HG02610 (cell line): ENCODE data around the gene SH2D4B.
"Not testable (repeated sequence)": the region's sequence is repeated elsewhere in the genome, so short reads cannot be mapped to it uniquely, and the experiment has no call there.

Source experiments
- ATAC-seq: cut with Tn5 transposase; IDR thresholded peaks from one replicate; pipeline ENCODE4 v1.9.1; 2021; ENCODE audit warnings: mild to moderate bottlenecking, moderate library complexity; ENCODE audit not compliant: unreplicated experiment

The SH2D4B gene

DNA sequence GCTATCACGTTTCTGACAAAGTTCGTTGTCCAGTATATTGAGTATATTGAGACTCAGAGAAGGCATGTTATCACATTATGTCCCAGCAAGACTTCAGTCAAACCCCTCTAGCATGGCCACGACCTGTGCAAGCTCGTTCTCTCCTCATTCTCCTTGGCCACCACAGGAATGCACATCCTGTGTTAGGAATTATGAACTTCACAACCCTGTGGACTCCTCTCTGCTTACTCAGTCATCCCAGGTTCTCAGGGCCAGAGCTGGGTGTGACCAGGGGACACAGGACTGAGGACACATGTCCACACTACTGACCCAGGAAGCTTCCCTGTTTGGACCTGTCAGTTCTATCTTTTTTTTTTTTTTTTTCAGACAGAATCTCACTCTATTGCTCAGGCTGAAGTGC is 4.4 kb downstream of the SH2D4B start:
- no peak for ATAC-seq

DNA sequence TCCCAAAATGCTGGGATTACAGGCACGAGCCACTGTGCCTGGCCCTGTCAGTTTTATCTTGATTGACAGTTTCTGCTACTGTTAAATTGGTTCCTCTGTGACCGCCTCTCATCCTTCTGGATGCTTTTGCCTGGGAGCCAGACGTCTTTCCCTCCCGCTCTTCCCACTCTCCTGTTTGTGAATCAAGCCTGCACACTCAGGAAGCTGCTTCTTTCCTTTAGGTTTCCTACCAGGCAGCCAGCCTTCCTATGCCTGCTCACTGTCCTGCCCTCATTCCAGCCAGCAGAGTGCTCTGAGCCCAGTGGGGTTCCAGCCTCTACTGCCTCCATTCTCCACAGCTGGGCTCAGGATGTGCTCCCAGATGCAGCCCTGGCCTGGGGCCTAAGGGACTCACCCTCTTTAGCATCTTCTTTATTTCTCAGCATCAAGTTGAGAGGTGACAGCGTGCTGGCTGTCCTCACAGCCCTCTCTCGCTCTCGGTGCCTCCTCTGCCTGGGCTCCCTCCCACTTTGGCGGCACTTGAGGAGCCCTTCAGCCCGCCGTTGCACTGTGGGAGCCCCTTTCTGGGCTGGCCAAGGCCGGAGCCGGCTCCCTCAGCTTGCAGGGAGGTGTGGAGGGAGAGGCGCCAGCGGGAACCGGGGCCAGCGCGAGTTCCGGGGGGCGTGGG is 5.1 kb downstream of the SH2D4B start:
- ATAC-seq = no peak

DNA sequence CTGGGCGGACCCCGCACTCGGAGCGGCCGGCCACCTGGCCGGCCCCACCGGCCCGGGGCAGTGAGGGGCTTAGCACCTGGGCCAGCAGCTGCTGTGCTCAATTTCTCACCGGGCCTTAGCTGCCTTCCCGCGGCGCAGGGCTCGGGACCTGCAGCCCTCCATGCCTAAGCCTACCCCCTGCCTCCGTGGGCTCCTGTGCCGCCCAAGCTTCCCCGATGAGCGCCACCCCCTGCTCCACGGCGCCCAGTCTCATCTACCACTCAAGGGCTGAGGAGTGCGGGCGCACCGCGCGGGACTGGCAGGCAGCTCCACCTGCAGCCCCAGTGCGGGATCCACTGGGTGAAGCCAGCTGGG is 5.6 kb downstream of the SH2D4B start:
- ATAC-seq = not testable (repeated sequence)

DNA sequence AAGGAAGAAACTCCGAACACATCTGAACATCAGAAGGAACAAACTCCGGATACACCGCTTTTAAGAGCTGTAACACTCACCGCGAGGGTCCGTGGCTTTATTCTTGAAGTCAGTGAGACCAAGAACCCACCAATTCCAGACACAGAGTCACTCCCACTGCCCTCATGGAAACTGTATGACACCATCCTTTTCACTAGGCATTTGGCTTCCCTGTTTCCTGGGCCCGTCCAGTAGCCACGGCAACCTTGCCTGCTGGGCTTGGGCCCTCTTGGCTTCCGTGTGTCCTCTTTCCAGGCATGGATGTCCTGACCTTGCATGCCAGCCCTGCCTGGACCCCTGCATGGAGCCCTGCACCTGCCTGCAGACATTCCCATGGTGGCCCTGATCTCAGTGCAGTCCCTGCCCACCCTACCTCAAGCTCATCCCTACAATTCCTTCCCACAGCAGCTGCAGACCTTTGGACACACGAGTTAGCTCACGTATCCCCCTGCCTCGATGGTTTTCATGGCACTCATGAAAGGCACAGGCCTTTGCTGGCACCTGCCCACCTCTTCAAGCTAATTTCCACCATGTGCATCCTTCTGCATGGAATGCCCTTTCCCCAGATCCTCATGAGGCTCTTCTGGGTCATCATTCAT is 6.7 kb downstream of the SH2D4B start:
- no peak for ATAC-seq

DNA sequence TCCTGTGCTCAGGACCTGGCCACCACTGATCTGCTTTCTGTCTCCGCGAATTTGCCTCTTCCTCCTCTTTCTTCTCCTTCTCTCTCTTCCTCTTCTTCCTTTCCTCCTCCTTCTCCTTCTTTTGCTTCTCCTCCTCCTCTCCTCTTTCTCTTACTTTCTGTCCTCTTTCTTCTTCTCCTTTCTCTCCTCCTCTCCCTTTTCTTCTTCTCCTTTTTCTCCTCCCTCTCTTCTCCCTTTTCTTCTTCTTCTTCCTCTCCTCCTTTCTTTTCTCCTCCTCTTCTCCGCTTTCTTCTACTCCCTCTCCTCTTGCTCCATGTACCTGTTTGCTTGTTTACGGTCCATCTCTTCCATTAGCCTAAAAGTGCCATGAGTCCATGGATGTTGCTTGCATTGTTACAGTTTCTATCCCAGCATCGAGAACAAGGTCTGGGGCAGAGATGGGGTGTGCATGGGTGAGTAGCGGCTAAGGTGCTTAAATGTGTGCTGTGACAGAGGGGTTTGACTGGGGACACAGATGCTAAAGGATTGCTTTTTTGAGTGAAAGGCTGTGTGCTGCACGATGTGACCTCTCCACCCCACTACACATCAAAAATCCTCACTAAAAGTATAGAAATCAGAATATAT is 7.7 kb downstream of the SH2D4B start:
- ATAC-seq = no peak

DNA sequence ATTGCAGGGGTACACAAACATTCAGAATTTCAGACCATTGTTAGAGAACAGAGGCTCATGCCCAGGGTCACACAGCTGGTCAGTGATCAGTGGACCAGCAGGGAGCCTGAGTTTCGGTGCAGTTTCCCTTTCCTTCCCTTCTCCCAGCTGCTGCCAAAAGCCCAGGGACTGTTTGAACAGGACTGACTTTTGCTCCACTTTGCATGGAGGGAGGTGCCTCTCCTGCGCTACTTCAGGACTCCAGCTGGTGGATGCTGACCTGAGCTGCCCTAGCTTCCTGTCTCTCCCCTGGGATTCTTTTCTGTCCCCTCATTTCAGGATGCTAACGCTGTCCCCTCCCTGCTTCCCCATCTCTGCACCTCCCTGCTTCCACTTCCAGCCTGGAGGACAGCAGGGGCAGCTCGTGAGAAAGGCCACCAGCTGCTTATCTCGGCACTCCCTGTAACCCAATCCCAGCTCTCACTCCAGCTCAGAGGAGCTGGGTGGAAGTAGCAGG is 14.5 kb downstream of the SH2D4B start:
- no peak for ATAC-seq

DNA sequence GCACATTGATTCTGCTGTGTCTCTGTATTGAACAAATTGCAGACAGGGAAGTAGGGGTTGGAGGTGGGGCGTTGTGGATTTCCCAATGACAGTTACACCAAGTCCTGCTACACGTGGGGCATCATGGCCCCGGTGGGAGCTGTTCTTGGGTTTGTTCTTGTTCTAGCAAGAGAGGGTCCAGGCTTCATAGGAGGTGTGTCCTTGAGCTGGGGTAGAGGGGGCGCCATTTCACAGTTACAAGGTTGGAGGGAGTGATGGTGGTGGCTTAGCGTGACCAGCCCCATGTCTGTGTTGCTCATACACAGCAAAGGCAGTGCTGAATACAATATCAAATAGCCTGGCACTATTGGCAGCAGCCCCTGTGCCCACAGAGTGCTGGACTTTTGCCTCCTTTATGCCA is 15.7 kb downstream of the SH2D4B start:
- no peak for ATAC-seq

DNA sequence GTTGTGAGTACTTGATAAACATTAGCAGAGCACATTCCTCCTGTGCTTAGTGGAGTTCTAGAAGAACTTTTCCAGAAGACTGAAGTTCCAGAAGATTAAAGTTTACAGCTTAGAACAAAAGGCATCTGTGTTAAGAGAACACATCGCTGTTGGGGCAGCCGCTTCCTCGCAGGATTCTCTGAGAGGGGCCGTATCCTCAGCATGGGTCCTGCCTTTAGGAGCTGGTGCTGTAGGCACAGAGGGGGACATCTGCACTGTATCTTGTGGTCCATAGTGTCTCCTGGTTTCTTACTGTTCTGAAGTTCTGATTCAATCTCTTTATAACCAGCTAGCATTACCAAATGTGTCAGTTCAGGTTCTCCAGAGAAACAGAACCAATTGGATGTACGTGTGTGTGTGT is 16.3 kb downstream of the SH2D4B start:
- no peak for ATAC-seq

DNA sequence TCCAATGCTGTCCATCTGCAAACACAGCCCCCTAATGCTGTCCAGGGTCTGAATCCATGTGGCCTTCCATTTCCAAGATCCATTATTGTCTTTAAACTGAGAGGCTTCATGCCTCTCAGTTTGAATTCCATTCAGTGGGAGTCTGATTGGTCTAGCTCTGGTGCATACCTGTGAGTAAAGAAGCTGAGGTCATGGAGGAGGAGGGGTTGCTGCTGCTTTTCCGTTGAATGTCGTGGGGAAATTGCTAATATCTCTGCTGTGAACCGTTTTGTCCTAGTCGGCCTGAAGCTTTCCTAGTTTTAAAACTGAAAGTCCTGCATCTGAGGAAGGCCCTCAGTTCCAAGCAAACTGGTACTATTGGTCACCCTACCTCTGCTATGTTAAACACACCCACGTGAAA is 17.7 kb downstream of the SH2D4B start:
- ATAC-seq = no peak

DNA sequence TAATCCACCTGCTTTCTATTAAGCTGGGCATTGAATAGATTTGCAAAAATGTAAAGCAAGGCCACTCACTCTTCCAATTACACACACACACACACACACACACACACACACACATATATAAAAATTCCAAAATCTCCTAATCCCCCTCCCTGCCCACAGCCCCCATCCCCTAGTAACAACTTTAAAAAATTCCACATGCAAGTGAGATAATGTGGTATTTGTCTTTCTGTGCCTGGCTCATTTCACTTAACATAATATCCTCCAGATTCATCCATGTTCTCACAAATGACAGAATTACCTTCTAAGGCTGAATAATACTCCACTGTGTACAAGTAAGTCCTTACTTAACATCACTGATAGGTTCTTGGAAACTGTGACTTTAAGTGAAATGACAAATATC is 24.2 kb downstream of the SH2D4B start:
- ATAC-seq = no peak

DNA sequence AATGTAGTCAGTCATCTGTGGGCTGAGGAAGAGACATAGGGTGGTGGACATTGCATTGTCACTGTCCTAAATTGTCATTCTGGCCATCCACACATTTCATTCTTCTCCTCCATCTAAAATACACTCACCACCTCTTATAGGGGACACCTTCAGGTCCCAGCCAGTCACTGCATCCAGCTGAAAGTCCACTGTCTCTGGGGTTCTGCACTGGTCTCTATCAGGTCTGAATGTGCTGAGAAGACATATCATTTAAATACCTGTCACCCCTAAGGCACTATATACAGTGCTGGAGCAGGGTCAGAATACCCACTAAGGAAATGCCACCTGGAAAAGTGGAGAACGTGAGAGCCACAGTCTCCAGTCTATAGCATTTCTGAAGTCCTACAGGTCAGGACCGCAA is 29.6 kb downstream of the SH2D4B start:
- no peak for ATAC-seq

DNA sequence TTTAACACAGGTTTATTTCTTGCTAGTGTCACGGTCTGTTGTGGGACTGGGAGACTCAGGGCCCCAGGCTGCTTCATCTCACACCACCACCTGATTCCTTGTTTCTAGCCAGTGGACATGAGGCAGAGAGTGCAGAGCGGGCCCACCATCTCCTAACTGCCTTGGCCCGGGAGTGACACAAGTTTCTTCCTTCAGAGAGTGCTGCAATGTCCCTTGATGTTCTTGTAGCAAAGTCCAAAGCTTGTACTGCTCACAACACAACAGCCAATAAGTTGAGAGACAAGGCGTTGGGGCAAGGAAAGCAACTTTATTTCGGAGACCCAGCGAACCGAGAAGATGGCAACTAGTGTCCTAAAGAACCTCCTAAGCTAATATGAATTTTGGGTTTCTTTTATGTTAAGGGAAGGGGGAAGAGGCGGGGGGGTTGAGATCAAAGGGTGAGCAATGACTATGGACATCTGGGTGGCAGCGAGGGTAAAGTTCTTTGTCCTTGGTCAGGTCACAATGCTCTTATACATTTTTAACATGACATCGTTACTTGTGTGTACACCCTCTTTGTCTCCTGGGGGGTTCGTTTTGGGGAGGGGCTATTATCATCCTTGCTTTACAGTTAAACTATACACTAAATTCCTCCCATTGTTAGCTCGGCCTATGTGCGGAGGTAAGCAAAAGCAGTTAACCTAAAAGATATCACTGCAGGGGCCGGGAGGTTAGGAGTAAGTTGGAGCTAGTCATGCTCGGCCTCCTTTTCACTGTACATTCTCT is 31.6 kb downstream of the SH2D4B start:
- ATAC-seq = no peak

DNA sequence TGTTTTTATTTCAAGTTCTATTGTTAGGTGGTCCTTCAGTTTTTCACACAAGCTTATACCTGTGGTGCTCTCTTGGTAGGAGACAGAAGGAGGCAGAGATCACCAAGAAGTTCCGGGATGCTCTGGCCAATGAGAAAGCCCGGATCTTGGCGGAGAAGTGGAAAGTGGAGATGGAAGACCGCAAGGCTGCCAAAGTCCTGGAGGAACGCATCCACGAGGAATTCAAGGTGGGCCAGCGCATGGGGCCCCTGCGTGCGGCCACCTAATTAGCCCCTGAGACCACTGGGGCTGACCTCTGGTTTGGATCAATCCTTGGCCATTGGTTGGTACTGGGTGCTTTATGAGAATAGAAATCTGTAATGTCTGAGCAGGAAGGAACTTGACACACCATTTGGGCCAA is 33.6 kb downstream of the SH2D4B start:
- ATAC-seq = no peak

DNA sequence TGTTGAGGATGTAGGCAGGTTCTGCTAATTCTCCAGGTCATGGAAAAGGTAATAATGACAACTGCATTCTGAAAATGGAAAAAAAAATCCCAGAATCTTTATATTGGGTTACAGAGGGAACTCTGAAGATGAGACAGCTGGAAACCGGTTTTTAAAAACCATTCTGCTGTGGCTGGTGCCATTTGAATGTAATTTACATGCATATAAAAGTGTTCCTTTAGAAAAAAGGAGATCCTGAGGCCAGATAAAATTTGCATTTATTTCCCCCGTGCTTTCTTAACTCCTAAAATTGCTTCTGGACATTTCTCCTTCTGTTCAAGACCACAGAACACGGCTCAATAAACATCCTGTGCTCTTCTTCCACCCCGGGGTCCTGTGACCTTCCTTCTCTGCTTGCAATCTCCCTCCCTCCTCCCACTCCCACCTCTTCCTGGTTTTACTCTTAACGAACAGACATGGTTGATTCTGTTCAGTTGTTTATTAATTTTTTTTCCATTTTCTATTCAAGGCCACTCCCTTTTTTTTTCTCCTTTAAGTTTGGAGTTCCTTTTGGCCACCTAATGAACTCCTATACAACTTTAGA is 41.6 kb downstream of the SH2D4B start:
- ATAC-seq = no peak

DNA sequence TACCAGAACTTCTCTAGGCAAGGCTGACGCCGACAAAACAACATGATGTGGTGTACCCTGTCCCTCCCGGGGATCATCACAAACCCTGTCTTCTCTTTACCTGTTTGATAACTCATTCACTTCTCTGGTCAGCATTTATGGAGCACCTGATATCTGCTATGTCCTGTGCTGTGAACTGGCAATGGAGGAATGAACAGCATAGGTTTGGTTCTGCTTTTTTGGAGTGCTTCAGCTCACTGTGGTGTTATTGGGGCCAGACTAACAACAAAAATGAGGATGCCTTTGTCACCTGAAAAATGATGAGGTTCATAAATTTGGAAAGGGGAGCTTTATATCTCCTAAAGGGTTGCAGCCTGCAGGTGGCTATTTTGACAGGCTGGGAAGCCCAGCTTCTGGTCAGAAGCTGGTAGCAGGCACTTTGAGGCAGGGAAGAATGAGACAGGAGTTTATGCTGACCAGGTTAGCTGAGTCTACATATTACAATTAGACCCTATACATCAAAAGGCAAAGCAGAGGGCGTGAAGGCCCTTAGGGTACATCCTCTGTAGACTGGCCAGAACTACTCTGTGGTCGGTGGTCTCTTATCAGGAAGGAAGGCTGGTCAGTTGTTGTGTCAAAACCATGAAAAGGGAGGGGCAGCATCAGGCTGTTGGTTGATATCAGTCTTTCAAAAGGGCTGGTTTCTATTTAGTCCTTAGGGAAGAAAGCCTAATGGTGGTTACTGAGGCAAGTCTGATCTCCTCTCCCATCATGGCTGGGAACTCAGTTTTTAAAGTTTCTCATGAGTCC is 42.3 kb downstream of the SH2D4B start:
- no peak for ATAC-seq

DNA sequence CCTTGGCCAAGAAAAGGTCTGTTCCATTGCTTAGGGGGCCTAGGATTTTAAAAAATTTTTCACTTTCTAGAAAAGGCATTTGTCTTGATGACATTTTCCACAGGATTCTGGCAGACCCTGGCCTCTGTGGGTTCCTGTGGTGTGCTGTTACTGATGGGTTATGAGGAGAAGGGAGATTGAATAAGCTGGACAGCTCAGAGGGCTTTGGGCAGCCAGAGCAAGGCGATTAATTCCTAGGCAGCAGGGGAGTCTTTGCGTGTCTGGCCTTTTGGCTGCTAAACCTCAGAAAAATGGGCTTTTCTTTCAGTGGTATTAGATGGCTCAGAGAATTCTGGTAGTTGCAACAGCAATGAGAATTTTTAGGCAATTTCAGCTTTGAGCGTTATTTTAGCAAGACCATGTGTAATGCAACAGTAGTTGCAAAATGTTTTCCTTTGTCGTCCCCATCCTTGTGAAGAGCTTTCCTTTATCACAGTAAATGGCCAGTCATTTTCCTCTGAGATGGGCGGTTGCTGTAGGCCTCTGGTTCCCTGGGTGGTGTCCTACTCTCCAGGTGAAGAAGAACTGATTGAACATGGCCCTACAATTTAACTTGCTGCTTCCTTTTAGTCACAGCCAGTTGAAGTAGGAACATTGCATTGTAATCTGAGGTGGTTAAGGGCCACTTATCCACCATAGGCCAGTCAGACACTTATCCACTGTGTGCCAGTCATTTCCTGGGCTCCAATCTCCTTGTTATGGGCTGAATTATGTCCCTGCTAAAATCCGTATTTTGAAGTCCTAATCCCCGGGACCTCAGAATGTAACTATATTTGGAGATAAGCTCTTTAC is 43.2 kb downstream of the SH2D4B start:
- ATAC-seq = no peak

DNA sequence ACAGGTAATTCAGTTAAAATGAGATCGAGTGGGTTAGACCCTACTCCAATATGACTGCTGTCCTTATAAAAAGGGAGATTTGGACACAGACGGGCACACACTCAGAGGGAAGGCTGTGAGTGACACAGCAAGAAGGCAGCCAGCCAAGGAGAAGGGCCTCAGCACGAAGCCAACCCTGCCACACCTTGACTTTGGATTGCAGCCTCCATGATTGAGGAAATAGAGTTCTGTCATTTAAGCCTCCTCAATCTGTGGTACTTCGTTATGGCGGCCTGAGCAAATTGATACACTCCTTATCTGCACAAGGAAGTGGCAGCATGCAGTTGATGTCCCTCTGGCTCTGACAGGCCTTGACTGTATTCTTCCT is 43.8 kb downstream of the SH2D4B start:
- ATAC-seq = no peak

DNA sequence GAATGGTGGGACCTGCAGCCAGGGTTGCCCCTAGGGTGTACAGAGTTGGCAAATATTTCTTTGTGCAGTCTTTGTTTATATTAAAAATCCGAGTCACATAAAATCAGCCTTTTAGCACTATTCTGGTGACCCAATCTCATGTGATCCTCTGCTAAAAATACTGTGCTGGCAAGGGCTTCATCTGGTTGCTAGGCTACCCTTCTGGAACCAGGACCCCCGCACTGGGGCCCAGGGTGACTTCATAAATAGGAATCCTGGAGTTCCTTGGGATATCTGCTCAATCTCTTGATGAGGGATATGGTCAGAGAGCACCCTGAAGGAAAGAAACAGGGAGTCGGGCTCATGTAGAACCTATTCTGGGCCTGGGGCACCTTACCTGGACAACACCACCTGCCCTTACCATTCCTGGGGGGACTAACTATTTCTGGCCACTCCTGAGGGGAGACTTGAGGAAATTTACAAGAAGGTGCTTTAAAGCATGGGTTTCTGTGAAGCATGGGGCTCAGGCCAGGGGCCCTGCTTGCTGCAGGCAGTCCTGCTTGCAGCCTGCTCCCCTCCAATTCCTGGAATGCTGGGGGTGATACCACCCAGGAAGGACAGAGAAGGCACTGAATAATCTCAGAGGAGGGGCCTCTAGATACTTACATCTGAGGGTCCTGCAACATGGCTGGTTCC is 44.7 kb downstream of the SH2D4B start:
- ATAC-seq = no peak

DNA sequence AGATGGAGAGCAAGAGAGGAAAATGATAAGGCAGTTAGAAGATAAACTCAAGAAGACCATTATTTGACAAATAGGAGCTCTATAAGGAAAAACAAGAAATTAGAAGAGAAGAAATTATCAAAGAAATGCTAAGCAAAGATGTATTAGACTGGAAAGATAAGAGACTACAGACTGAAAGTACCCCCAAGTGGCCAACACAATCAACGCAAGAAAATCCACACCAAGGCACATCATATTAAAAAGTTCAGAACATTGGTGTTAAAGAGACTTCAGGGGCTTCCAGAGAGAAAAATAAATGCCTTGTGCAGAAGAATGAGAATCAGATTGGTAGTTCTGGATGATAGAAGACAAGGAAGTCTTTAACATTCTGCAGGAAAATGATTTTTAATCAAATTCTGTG is 46.0 kb downstream of the SH2D4B start:
- ATAC-seq = no peak
